Memory B cell (primary cell): ENCODE data around the gene SEC24C.

Experiments used
- ATAC-seq: fragments of 150-1000 bp; cut with Tn5 transposase; 2 replicates; pipeline ENCODE4 v1.10.0; 2021; ENCODE audit warnings: low read depth, mild to moderate bottlenecking, moderate library complexity
- DNase-seq, 2 donors: peaks; one replicate each; pipeline ENCODE4 v3.0.0; 2022; ENCODE audit warnings: low spot score in 2 of 2
- H3K27ac Mint-ChIP-seq: one replicate; pipeline ENCODE4 v1.8.0; 2022; ENCODE audit warnings: mild to moderate bottlenecking, moderate library complexity, mixed read lengths
- H3K27me3 Mint-ChIP-seq: one replicate; pipeline ENCODE4 v1.8.0; 2022; ENCODE audit warnings: mixed read lengths
- H3K36me3 Mint-ChIP-seq: one replicate; pipeline ENCODE4 v1.8.0; 2022; ENCODE audit warnings: mild to moderate bottlenecking, mixed read lengths
- H3K4me1 Mint-ChIP-seq: one replicate; pipeline ENCODE4 v1.8.0; 2022; ENCODE audit warnings: mixed read lengths
- H3K4me3 Mint-ChIP-seq: one replicate; pipeline ENCODE4 v1.8.0; 2022; ENCODE audit warnings: mild to moderate bottlenecking, moderate library complexity, mixed read lengths
- H3K9me3 Mint-ChIP-seq: one replicate; pipeline ENCODE4 v1.8.0; 2022; ENCODE audit warnings: mixed read lengths

SEC24C gene

GRCh38 chr10:73812657-73813056 is 68.5 kb downstream of the SEC24C start:
- Mint-ChIP-seq H3K27me3 (no peaks in the 10 kb centered on the region), H3K4me1 (peaks cover 15% of the 10 kb centered on the region), H3K4me3 (peak overlapping the region; percentile 46), H3K36me3 (peaks cover 22% of the 10 kb centered on the region), H3K27ac (peak overlapping the region; percentile 47), H3K9me3 (no peaks in the 10 kb centered on the region)
- ATAC-seq (no peak), DNase-seq (no peak)

- H3K27ac Mint-ChIP-seq = no peak overlapping the region
- peaks cover 15% of the 10 kb centered on the region for H3K4me1 Mint-ChIP-seq
- no peak overlapping the region for H3K4me3 Mint-ChIP-seq
- DNase-seq (no peak), ATAC-seq (no peak)
- H3K27me3 Mint-ChIP-seq = no peaks in the 10 kb centered on the region
- H3K36me3 Mint-ChIP-seq = peaks cover 22% of the 10 kb centered on the region
- H3K9me3 Mint-ChIP-seq = no peaks in the 10 kb centered on the region
Observed at GRCh38 chr10:73813333-73813732, 69.2 kb downstream of the SEC24C start.

DNA sequence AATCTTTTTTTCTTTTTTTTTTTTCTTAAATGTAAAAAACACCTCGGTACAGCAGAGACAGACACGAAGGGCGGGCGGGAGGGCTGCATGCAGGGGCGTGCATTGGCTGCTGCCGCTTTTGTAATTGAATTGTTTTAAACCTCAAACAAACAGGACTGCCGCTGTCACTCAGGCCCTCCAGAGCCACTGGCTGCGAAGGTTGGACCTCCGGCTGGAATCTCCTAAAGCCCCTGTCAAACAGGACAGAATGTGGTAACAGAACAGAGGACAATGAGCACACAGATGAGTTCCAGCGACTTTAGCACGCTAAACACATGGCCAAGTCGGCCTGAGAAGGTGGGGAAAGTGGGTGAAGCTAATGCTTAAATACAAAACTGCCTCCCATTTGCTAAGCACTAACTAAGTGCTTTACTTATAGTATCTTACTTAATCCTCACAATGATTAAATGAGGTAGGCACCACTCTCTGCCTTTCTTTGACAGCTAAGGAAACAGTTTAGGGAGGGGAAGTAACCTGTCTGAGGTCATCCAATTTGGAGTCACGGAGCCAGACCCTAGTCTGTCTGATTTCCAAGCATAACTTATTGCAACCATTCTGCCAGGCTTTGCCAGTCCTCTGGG is 70.2 kb downstream of the SEC24C start:
- DNase-seq = no peak
- Mint-ChIP-seq H3K9me3 (no peaks in the 10 kb centered on the region), H3K36me3 (peaks cover 19% of the 10 kb centered on the region), H3K4me1 (peaks cover 9% of the 10 kb centered on the region), H3K27ac (peak overlapping the region; percentile 75), H3K4me3 (no peak overlapping the region), H3K27me3 (no peaks in the 10 kb centered on the region)
- no peak for ATAC-seq

GRCh38 chr10:73814896-73815718 is 70.9 kb downstream of the SEC24C start:
- no peaks in the 10 kb centered on the region for H3K9me3 Mint-ChIP-seq
- no peaks in the 10 kb centered on the region for H3K27me3 Mint-ChIP-seq
- ATAC-seq (no peak), DNase-seq (no peak)
- peaks cover 18% of the 10 kb centered on the region for H3K36me3 Mint-ChIP-seq
- H3K27ac Mint-ChIP-seq = peak overlapping the region; percentile 75
- no peak overlapping the region for H3K4me3 Mint-ChIP-seq
- peaks cover 4% of the 10 kb centered on the region for H3K4me1 Mint-ChIP-seq

DNA sequence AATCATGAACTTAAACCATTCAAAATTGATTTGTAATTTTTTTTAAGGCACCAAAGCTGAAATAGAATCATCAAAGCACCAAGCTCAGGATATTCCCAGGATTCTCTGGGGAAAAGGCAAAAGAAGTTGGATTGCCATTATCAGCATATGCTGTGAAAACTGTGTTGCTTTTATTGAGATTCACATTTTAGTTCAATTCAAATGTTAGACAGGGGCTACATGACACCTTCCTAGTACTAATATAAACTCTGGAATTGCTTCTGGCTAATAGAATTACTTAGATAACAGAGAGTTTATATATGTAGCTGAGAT is 71.5 kb downstream of the SEC24C start:
- H3K4me3 Mint-ChIP-seq = no peak overlapping the region
- no peak for DNase-seq
- peaks cover 17% of the 10 kb centered on the region for H3K36me3 Mint-ChIP-seq
- no peaks in the 10 kb centered on the region for H3K27me3 Mint-ChIP-seq
- H3K27ac Mint-ChIP-seq = no peak overlapping the region
- no peak for ATAC-seq
- H3K4me1 Mint-ChIP-seq = peaks cover under 1% of the 10 kb centered on the region
- H3K9me3 Mint-ChIP-seq = no peaks in the 10 kb centered on the region

- ATAC-seq = no peak
- H3K27ac Mint-ChIP-seq = no peak overlapping the region
- no peaks in the 10 kb centered on the region for H3K9me3 Mint-ChIP-seq
- H3K27me3 Mint-ChIP-seq = no peaks in the 10 kb centered on the region
- no peaks in the 10 kb centered on the region for H3K4me1 Mint-ChIP-seq
- H3K4me3 Mint-ChIP-seq = no peak overlapping the region
- H3K36me3 Mint-ChIP-seq = peaks cover 21% of the 10 kb centered on the region
- DNase-seq = no peak
Observed at GRCh38 chr10:73816917-73817729, 73.0 kb downstream of the SEC24C start.

DNA sequence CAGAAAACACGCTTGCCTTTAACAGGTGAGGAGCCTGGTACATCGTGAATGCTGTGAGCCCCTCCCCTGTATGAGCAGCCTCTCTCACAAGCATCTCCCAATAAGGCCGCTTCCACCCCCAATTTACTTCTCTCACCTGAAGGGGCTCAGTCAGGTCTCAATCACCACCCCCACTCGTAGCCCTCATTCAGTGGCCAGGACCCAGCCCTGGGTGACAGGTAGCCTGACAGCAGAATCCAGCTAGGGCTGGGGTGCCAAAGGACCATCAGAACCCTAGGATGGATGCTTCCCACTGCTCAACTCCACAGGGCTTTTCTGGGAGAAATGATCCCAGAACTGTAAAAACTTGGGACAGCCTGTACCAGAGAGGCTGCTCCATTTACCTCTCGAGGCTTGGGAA is 73.7 kb downstream of the SEC24C start:
- H3K4me3 Mint-ChIP-seq = no peak overlapping the region
- no peak for ATAC-seq
- H3K36me3 Mint-ChIP-seq = peaks cover 26% of the 10 kb centered on the region
- no peaks in the 10 kb centered on the region for H3K27me3 Mint-ChIP-seq
- H3K27ac Mint-ChIP-seq = no peak overlapping the region
- no peaks in the 10 kb centered on the region for H3K9me3 Mint-ChIP-seq
- no peak for DNase-seq
- no peaks in the 10 kb centered on the region for H3K4me1 Mint-ChIP-seq

DNA sequence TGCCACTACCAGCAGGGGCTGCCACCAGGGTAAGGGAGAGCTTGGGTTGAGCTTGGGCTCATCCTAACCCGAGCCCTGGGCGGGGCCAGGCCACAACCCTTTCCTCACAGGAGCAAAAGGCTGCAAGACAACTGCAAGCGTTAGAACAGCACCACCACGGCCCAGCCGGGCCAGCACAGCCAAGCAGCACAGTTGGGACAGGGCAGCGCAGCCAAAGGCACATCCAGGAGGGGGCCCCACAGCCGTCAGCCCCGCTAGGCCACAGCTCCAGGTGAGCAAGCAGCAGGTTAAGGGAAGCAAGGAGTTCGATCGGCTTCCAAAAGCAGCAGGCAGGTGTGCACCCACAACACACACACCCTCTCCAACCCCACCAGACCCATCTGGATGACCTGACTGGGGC is 74.2 kb downstream of the SEC24C start:
- ATAC-seq (no peak), DNase-seq (no peak)

DNA sequence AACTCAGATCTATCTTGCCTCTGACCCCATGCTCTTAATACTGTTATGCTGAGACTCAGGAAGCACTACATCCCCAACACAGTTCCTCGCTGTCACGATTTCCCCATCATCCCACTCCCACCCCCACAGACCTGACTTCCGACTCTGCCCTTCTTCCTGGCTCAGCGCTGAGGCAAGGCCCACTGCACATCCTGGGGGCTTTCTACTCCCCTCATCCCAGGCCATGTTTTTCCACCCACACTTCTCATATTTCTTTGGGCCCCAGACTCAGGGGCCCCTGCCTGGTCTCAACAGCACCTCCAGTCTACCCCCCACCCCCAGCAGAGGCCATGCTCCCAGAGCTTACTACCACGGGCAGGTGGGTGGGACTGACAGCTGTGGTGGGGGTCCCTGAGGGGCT is 74.9 kb downstream of the SEC24C start:
- ATAC-seq (no peak), DNase-seq (no peak)
- Mint-ChIP-seq H3K27me3 (no peaks in the 10 kb centered on the region), H3K27ac (no peak overlapping the region), H3K9me3 (no peaks in the 10 kb centered on the region), H3K4me3 (no peak overlapping the region), H3K4me1 (no peaks in the 10 kb centered on the region), H3K36me3 (peaks cover 18% of the 10 kb centered on the region)

More for the DNA sequence above, 74.2 kb downstream of the SEC24C start:
- H3K4me3 Mint-ChIP-seq = no peak overlapping the region
- peaks cover 22% of the 10 kb centered on the region for H3K36me3 Mint-ChIP-seq
- H3K27ac Mint-ChIP-seq = no peak overlapping the region
- no peaks in the 10 kb centered on the region for H3K4me1 Mint-ChIP-seq
- H3K27me3 Mint-ChIP-seq = no peaks in the 10 kb centered on the region
- H3K9me3 Mint-ChIP-seq = no peaks in the 10 kb centered on the region

DNA sequence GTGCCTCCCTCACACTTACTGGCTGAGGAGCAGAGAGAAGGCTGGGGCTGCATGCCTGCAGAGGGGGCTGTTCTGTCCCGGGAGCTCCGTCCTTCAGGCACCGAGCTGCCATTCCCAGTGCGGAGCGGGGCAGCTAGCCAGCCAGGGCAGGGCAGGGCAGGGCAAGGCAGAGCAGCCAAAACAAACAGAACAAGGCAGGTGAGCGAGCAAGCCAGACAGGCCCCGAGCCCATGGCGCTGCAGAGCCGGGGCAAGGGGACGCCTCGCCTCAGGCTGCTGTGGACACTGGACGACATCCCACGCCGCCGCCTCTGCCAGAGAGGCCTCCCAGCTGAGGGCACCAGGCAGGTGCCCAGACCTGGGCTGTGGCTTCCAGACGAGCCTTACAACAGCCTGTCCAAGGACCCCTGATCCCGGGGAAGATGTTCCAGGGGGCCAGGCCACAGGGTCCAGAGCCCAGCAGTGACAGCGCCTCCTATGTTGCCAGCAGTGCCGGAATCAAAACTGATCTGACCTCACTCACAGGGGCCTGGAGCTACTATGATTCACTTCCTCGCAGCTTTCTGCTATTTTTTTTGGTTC is 75.4 kb downstream of the SEC24C start:
- Mint-ChIP-seq H3K4me3 (no peak overlapping the region), H3K36me3 (peaks cover 18% of the 10 kb centered on the region), H3K4me1 (no peaks in the 10 kb centered on the region), H3K9me3 (no peaks in the 10 kb centered on the region), H3K27me3 (no peaks in the 10 kb centered on the region), H3K27ac (no peak overlapping the region)
- DNase-seq (no peak), ATAC-seq (no peak)
